Activated CD8-positive, alpha-beta T cell treated with anti-CD3 and anti-CD28 coated beads, Interleukin-2, amount 10 ng/mL, durations not matched to agents 7 days and 5 days (primary cell): ENCODE results near the gene MAD1L1. TPM values are rescaled to one million over a fixed set of nuclear protein-coding genes. Genes with fewer than 3 reads are reported as not detected.
A peak's percentile ranks its signal among the peaks of the same experiment; 100 is the strongest.

Experiments
- ATAC-seq: fragments of 150-1000 bp; cut with Tn5 transposase; one replicate; pipeline ENCODE4 v1.10.0; 2021; ENCODE audit warnings: moderate library complexity
- CTCF ChIA-PET: fragments of 350-600 bp; sonication (Branson Sonifier 250); formaldehyde crosslinking; loops from one replicate; lab custom pipeline; 2021; ENCODE audit warnings: antibody characterized with exemption; lab: Charles Lee
- POLR2A ChIA-PET: fragments of 350-600 bp; sonication (Branson Sonifier 250); formaldehyde crosslinking; loops from one replicate; lab custom pipeline; 2021; ENCODE audit warnings: antibody characterized with exemption; lab: Charles Lee
- DNase-seq: peaks from one replicate; pipeline ENCODE4 v3.0.0-alpha.2; 2020
- H3K27ac Mint-ChIP-seq: one replicate; pipeline ENCODE4 v1.8.0; 2021; ENCODE audit warnings: mild to moderate bottlenecking, mixed read lengths
- H3K27me3 Mint-ChIP-seq: one replicate; pipeline ENCODE4 v1.8.0; 2021; ENCODE audit warnings: low read depth, mixed read lengths
- H3K36me3 Mint-ChIP-seq: one replicate; pipeline ENCODE4 v1.8.0; 2021; ENCODE audit warnings: low read depth, mixed read lengths
- H3K4me1 Mint-ChIP-seq: one replicate; pipeline ENCODE4 v1.8.0; 2021; ENCODE audit warnings: low read depth, mixed read lengths
- H3K4me3 Mint-ChIP-seq: one replicate; pipeline ENCODE4 v1.8.0; 2021; ENCODE audit warnings: mild to moderate bottlenecking, mixed read lengths
- H3K9me3 Mint-ChIP-seq: one replicate; pipeline ENCODE4 v1.8.0; 2022; ENCODE audit warnings: mixed read lengths; ENCODE audit not compliant: insufficient read depth
- total RNA-seq, 2 experiments: library from RNA; stranded (reverse); gene quantifications; one replicate each; pipeline ENCODE4 v1.2.3, GENCODE V29; 2021

Gene MAD1L1
- total RNA-seq, 2 experiments from 2014 or later = 79.8 to 82.7 TPM

DNA sequence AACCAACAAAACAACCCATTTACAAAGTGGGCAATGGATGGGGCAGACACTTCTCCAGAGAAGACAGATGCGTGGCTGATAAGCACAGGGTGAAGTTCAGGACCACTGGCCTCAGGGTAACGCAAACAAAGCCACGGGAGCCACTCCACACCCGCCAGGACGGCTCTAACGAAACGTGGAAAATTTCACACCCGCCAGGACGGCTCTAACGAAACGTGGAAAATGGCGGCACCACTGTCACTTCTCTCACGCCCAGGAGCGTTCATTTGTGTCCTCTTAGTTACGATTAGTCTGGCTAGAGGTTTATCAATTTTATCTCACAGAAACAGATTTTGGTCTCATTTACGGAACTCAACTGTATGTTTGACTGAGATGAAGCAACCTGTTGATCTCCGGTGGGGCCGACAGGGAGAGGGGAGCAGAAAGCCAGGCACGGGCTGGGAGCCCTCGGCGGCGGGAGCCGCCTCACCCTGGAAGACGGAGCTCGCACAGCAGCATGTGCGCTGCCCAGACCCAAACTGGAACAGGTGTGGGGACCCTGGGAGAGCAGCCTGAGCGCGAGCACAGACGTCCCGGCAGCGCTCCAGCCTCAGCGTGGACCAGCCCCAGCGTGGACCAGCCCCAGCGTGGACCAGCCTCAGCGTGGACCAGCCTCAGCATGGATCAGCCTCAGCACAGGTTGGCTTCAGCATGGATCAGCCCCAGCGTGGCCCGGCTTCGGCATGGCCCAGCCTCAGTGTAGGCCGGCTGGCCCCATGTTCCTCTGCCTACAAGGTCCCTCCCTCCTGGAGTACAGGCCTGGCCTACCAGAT, 243.5 kb downstream of the MAD1L1 start:
- no peak for ATAC-seq
- no peak overlapping the region for H3K4me3 Mint-ChIP-seq
- ChIA-PET POLR2A (no interaction called here), CTCF (no interaction called here)
- peaks cover 19% of the 10 kb centered on the region for H3K36me3 Mint-ChIP-seq
- H3K4me1 Mint-ChIP-seq = peaks cover 36% of the 10 kb centered on the region
- no peaks in the 10 kb centered on the region for H3K27me3 Mint-ChIP-seq
- no peak for DNase-seq
- no peaks in the 10 kb centered on the region for H3K9me3 Mint-ChIP-seq
- H3K27ac Mint-ChIP-seq = no peak overlapping the region

DNA sequence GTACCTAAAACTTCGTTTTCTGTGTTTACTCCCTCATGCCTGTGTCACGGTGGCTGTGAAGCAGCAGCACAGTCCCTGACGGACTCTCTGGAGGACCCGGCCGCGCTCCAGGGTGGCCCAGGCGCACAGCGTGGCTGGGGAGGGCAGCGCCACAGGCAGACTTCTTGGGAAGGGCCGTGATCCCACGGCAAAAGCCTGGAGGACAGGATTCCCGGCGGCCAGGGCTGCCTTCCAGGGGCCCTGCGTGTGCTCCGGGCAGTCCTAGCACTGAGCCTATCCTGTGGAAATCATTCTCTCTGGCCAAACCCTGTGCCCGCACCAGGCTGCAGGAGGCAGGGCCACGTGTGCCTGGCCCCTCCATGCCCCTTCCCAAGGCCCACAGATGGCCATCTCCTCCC, 244.2 kb downstream of the MAD1L1 start:
- H3K36me3 Mint-ChIP-seq = peaks cover 19% of the 10 kb centered on the region
- H3K4me3 Mint-ChIP-seq = no peak overlapping the region
- no peak for DNase-seq
- ChIA-PET CTCF (no interaction called here), POLR2A (no interaction called here)
- no peaks in the 10 kb centered on the region for H3K9me3 Mint-ChIP-seq
- no peak overlapping the region for H3K27ac Mint-ChIP-seq
- H3K27me3 Mint-ChIP-seq = no peaks in the 10 kb centered on the region
- H3K4me1 Mint-ChIP-seq = peaks cover 36% of the 10 kb centered on the region
- no peak for ATAC-seq

GRCh38 chr7:1987591-1988532, 244.9 kb downstream of the MAD1L1 start:
- Mint-ChIP-seq H3K27ac (peak overlapping the region; percentile 99), H3K36me3 (peaks cover 19% of the 10 kb centered on the region), H3K4me1 (peaks cover 36% of the 10 kb centered on the region), H3K4me3 (no peak overlapping the region), H3K27me3 (no peaks in the 10 kb centered on the region), H3K9me3 (no peaks in the 10 kb centered on the region)
- POLR2A ChIA-PET = no interaction called here
- CTCF ChIA-PET = interaction anchor here (0.7 to 1.3 kb wide), 2 partner anchors 8 to 65 kb away, joined by 3 read pairs; no protein-coding TSS in a partner anchor
- ATAC-seq = no peak
- DNase-seq = no peak

DNA sequence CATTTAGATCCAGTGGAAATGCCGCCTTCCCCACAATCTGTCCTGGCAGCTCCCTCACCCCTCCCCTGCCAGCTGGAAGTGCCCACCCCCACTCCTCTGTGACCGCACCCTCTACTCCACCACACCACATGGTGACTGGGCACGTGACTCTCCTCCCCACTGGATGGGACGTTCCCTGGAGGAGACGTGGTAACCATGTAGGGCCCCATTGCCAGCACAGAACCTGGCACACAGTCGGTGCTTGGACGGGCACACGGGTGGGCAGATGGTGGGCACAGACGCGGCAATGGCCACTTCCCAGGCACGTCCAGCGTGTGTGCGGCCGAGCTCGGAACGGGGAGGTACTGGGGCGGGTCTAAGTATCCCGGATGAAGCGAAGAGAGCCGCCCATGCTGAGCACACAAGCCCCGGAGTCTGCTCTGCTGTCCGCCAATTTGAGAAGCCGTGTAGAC, 245.6 kb downstream of the MAD1L1 start:
- H3K4me1 Mint-ChIP-seq = peaks cover 36% of the 10 kb centered on the region
- CTCF ChIA-PET = interaction anchor here (1.0 to 1.3 kb wide), 2 partner anchors 64 to 65 kb away, joined by 3 to 4 read pairs; no protein-coding TSS in a partner anchor
- peaks cover 19% of the 10 kb centered on the region for H3K36me3 Mint-ChIP-seq
- H3K4me3 Mint-ChIP-seq = peak overlapping the region; percentile 66
- no peaks in the 10 kb centered on the region for H3K27me3 Mint-ChIP-seq
- H3K27ac Mint-ChIP-seq = peak overlapping the region; percentile 99
- no peaks in the 10 kb centered on the region for H3K9me3 Mint-ChIP-seq
- peak; percentile 22 for DNase-seq
- peak; percentile 21 for ATAC-seq
- POLR2A ChIA-PET = no interaction called here

DNA sequence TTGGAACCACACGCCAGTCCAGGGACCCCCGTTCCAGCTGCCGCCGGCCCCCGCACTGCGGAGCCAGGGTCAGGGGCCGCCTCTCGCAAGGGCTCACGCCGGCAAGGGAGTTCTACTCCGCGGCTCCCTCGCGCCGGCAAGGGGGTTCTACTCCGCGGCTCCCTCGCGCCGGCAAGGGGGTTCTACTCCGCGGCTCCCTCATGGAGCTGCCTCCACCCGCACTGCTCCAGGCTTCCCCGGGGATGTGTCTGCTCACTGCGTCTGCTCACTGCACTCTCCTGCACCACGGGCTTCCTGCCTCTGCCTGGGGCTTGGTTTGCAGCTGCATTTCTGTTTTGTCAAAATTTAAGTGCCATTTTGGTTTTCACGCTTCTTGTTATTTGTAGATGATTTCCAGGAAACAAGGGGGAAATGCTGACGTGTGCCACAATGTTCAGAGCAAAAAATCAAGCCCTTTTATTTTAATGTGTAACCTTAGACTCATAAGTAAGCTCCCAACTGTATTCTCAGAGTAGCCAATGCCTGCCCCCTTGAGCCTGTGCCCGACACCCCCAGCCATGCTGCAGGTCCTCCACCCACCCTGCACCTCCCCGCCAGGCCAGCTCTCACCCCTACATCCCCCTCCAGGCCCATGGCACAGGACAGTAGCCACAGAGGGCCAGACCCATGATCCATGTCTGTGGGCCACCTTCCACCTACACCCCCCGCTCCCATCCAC, 246.2 kb downstream of the MAD1L1 start:
- Mint-ChIP-seq H3K4me1 (peaks cover 36% of the 10 kb centered on the region), H3K4me3 (peak overlapping the region; percentile 66), H3K9me3 (no peaks in the 10 kb centered on the region), H3K36me3 (peaks cover 19% of the 10 kb centered on the region), H3K27ac (peak overlapping the region; percentile 99), H3K27me3 (no peaks in the 10 kb centered on the region)
- POLR2A ChIA-PET = no interaction called here
- CTCF ChIA-PET = interaction anchor here (0.7 to 1.3 kb wide), 3 partner anchors 47 to 65 kb away, joined by 3 to 4 read pairs (median 3); no protein-coding TSS in a partner anchor
- DNase-seq = peak; percentile 78
- ATAC-seq = peak; percentile 85

- Mint-ChIP-seq H3K9me3 (no peaks in the 10 kb centered on the region), H3K4me1 (peaks cover 36% of the 10 kb centered on the region), H3K27me3 (no peaks in the 10 kb centered on the region), H3K4me3 (no peak overlapping the region), H3K36me3 (peaks cover 19% of the 10 kb centered on the region), H3K27ac (peak overlapping the region; percentile 99)
- ATAC-seq = no peak
- no peak for DNase-seq
- ChIA-PET POLR2A (no interaction called here), CTCF (interaction anchor here (0.7 kb wide), 1 partner anchor 46 kb away, joined by 3 read pairs; no protein-coding TSS in a partner anchor)
These were observed 246.8 kb downstream of the MAD1L1 start for GRCh38 chr7:1985936-1986335.

GRCh38 chr7:1985042-1985441, 247.7 kb downstream of the MAD1L1 start:
- Mint-ChIP-seq H3K4me3 (no peak overlapping the region), H3K36me3 (peaks cover 19% of the 10 kb centered on the region), H3K27ac (peak overlapping the region; percentile 66), H3K27me3 (no peaks in the 10 kb centered on the region), H3K9me3 (no peaks in the 10 kb centered on the region), H3K4me1 (peaks cover 36% of the 10 kb centered on the region)
- DNase-seq = no peak
- CTCF ChIA-PET = no interaction called here
- no peak for ATAC-seq
- POLR2A ChIA-PET = no interaction called here

GRCh38 chr7:1981878-1982230, 250.9 kb downstream of the MAD1L1 start:
- Mint-ChIP-seq H3K27me3 (no peaks in the 10 kb centered on the region), H3K27ac (no peak overlapping the region), H3K9me3 (no peaks in the 10 kb centered on the region), H3K4me3 (no peak overlapping the region), H3K4me1 (peaks cover 24% of the 10 kb centered on the region), H3K36me3 (peaks cover 17% of the 10 kb centered on the region)
- ChIA-PET POLR2A (no interaction called here), CTCF (no interaction called here)
- DNase-seq = no peak
- ATAC-seq = no peak

GRCh38 chr7:1981201-1981877, 251.4 kb downstream of the MAD1L1 start:
- ATAC-seq = no peak
- ChIA-PET POLR2A (no interaction called here), CTCF (no interaction called here)
- Mint-ChIP-seq H3K27ac (peak overlapping the region; percentile 49), H3K4me3 (no peak overlapping the region), H3K4me1 (peaks cover 19% of the 10 kb centered on the region), H3K36me3 (peaks cover 16% of the 10 kb centered on the region), H3K9me3 (no peaks in the 10 kb centered on the region), H3K27me3 (no peaks in the 10 kb centered on the region)
- DNase-seq = no peak

DNA sequence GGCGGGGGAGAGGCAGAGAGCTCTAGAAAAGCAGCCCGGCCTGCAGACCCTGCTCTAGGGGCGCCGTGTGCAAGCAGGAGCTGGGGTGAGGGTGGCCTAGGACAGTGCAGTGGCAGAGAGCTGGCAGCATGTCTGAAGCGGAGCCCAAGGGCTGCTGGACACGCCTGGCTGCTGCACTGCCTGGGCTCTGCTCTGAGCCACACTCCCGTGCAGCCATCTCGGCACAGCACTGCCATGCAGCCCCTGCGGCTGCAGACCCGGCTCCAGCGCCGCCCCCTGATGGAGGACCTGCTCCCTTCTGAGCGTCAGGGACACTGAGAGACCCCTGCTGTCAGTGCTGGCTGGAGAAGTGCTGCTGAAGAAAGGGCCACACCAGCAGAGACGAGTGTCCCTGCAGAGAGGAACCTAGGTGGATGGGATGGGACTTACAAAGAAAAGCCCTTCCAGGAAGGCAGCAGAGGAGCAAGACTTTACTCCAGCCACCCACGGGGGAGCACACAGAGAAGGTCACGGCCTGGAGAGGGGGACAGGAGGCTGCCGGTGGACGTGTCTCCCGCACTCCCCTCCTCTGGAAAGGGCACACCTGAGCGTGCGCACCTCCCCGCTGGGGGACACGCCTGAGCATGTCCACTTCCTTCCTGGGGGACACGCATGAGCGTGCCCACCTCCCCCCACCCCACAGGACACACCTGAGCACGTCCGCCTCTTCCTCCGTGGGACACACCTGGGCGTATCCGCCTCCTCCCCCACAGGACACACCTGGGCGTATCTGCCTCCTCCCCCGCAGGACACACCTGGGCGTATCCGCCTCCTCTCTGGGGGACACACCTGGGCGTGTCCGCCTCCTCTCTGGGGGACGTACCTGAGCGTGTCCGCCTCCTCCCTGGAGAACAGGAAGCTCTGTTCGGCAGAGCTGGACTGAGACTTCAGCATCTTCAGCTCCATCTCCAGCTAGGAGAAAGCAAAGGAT, 252.9 kb downstream of the MAD1L1 start:
- H3K9me3 Mint-ChIP-seq = no peaks in the 10 kb centered on the region
- no peak overlapping the region for H3K27ac Mint-ChIP-seq
- ATAC-seq (no peak), DNase-seq (no peak)
- no peaks in the 10 kb centered on the region for H3K27me3 Mint-ChIP-seq
- no peak overlapping the region for H3K4me3 Mint-ChIP-seq
- ChIA-PET CTCF (no interaction called here), POLR2A (interaction anchor here (0.7 kb wide), 1 partner anchor 1589 kb away, joined by 3 read pairs; no protein-coding TSS in a partner anchor)
- H3K36me3 Mint-ChIP-seq = peaks cover 12% of the 10 kb centered on the region
- H3K4me1 Mint-ChIP-seq = peaks cover 4% of the 10 kb centered on the region
